ENCODE measurements around the gene FYN.

Gene FYN

GRCh38 chr6:111802015-111802414 is 71.2 kb downstream of the FYN start:
- Histone ChIP-seq H3K4me2 (ENCODE audit: low read depth, low read length, poor library complexity, severe bottlenecking) (no peak overlapping the region), H3K9me2 (replicated peaks; ENCODE audit: insufficient read depth, low read length) (no peaks in the 10 kb centered on the region), H3K9me3 (ENCODE audit: insufficient read depth, low read length) (no peaks in the 10 kb centered on the region), H3K79me2 (ENCODE audit: insufficient read depth, low read length) (no peaks in the 10 kb centered on the region), H4K20me1 (ENCODE audit: low read depth, low read length) (no peaks in the 10 kb centered on the region), H3K36me3 (ENCODE audit: low read length) (no peaks in the 10 kb centered on the region), H3K27ac (ENCODE audit: low read depth, low read length) (no peak overlapping the region), H2AFZ (ENCODE audit: low read depth, low read length, severe bottlenecking) (no peak overlapping the region), H3K4me3 (ENCODE audit: insufficient read depth, low read length, poor library complexity, severe bottlenecking) (no peak overlapping the region), H3K9ac (ENCODE audit: low read length) (no peak overlapping the region), H3F3A (ENCODE audit: insufficient read depth) (no peaks in the 10 kb centered on the region), H3K27me3 (ENCODE audit: low read length) (no peaks in the 10 kb centered on the region)
- TF ChIP-seq, protein P1, sequence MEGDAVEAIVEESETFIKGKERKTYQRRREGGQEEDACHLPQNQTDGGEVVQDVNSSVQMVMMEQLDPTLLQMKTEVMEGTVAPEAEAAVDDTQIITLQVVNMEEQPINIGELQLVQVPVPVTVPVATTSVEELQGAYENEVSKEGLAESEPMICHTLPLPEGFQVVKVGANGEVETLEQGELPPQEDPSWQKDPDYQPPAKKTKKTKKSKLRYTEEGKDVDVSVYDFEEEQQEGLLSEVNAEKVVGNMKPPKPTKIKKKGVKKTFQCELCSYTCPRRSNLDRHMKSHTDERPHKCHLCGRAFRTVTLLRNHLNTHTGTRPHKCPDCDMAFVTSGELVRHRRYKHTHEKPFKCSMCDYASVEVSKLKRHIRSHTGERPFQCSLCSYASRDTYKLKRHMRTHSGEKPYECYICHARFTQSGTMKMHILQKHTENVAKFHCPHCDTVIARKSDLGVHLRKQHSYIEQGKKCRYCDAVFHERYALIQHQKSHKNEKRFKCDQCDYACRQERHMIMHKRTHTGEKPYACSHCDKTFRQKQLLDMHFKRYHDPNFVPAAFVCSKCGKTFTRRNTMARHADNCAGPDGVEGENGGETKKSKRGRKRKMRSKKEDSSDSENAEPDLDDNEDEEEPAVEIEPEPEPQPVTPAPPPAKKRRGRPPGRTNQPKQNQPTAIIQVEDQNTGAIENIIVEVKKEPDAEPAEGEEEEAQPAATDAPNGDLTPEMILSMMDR (IDR thresholded peaks at IDR 0.05; ENCODE audit: insufficient read depth, low read length, poor library complexity, severe bottlenecking): no peak
- no peak for TF ChIP-seq EZH2phosphoT487 (conservative IDR thresholded peaks at IDR 0.05; ENCODE audit: low read length)

- Histone ChIP-seq H3K27me3 (ENCODE audit: low read length) (no peaks in the 10 kb centered on the region), H3K9ac (ENCODE audit: low read length) (no peak overlapping the region), H3K9me2 (replicated peaks; ENCODE audit: insufficient read depth, low read length) (no peaks in the 10 kb centered on the region), H3K79me2 (ENCODE audit: insufficient read depth, low read length) (no peaks in the 10 kb centered on the region), H4K20me1 (ENCODE audit: low read depth, low read length) (no peaks in the 10 kb centered on the region), H3K4me2 (ENCODE audit: low read depth, low read length, poor library complexity, severe bottlenecking) (no peak overlapping the region), H3K4me3 (ENCODE audit: insufficient read depth, low read length, poor library complexity, severe bottlenecking) (no peak overlapping the region), H3K27ac (ENCODE audit: low read depth, low read length) (no peak overlapping the region), H3F3A (ENCODE audit: insufficient read depth) (no peaks in the 10 kb centered on the region), H3K36me3 (ENCODE audit: low read length) (no peaks in the 10 kb centered on the region), H2AFZ (ENCODE audit: low read depth, low read length, severe bottlenecking) (no peak overlapping the region), H3K9me3 (ENCODE audit: insufficient read depth, low read length) (no peaks in the 10 kb centered on the region)
- TF ChIP-seq, protein P1 (IDR thresholded peaks at IDR 0.05; ENCODE audit: insufficient read depth, low read length, poor library complexity, severe bottlenecking): no peak
- no peak for TF ChIP-seq EZH2phosphoT487 (conservative IDR thresholded peaks at IDR 0.05; ENCODE audit: low read length)
Observed at GRCh38 chr6:111800821-111801220, 72.4 kb downstream of the FYN start.

GRCh38 chr6:111800259-111800765 is 72.9 kb downstream of the FYN start:
- TF ChIP-seq, protein P1 (IDR thresholded peaks at IDR 0.05; ENCODE audit: insufficient read depth, low read length, poor library complexity, severe bottlenecking): no peak
- TF ChIP-seq EZH2phosphoT487 (conservative IDR thresholded peaks at IDR 0.05; ENCODE audit: low read length): no peak
- no peaks in the 10 kb centered on the region for H3K27me3 ChIP-seq (ENCODE audit: low read length)
- H3K9ac ChIP-seq (ENCODE audit: low read length): no peak overlapping the region
- H3K9me3 ChIP-seq (ENCODE audit: insufficient read depth, low read length): no peaks in the 10 kb centered on the region
- no peak overlapping the region for H2AFZ ChIP-seq (ENCODE audit: low read depth, low read length, severe bottlenecking)
- no peaks in the 10 kb centered on the region for H3K79me2 ChIP-seq (ENCODE audit: insufficient read depth, low read length)
- H3K27ac ChIP-seq (ENCODE audit: low read depth, low read length): no peak overlapping the region
- H3F3A ChIP-seq (ENCODE audit: insufficient read depth): no peaks in the 10 kb centered on the region
- no peaks in the 10 kb centered on the region for H3K36me3 ChIP-seq (ENCODE audit: low read length)
- no peak overlapping the region for H3K4me2 ChIP-seq (ENCODE audit: low read depth, low read length, poor library complexity, severe bottlenecking)
- H4K20me1 ChIP-seq (ENCODE audit: low read depth, low read length): no peaks in the 10 kb centered on the region
- no peak overlapping the region for H3K4me3 ChIP-seq (ENCODE audit: insufficient read depth, low read length, poor library complexity, severe bottlenecking)
- no peaks in the 10 kb centered on the region for H3K9me2 ChIP-seq (replicated peaks; ENCODE audit: insufficient read depth, low read length)

All from SU-DHL-6 (cell line).